HepG2 (cell line): ENCODE data around the gene COL26A1. TPM values are rescaled to one million over a fixed set of nuclear protein-coding genes. Genes with fewer than 3 reads are reported as not detected.

Experiments used
- ATAC-seq: fragments of 200-7000 bp; cut with Tn5 transposase; 3 replicates; pipeline ENCODE4 v1.9.1; 2020; ENCODE audit warnings: mild to moderate bottlenecking, moderate library complexity
- BruUV-seq: library from RNA; stranded (reverse); fragments of 400-500 nt; replicated peaks from 2 replicates; lab custom pipeline; 2021; lab: Mats Ljungman, UMichigan
- CTCF ChIA-PET: fragments of 300-600 bp; formaldehyde crosslinking; extraction: SDS; loops from one replicate; lab custom pipeline; 2021; ENCODE audit warnings: low total read pairs, inconsistent platforms, low intra/inter-chr PET ratio; lab: Yijun Ruan, JAX
- POLR2A ChIA-PET: fragments of 350-600 bp; sonication (Branson Sonifier 250); formaldehyde crosslinking; loops from one replicate; lab custom pipeline; 2020; ENCODE audit warnings: antibody characterized with exemption, inconsistent platforms; lab: Yijun Ruan, JAX
- DNase-seq: peaks from one replicate; pipeline ENCODE4 v3.0.0-alpha.2; 2015; ENCODE audit warnings: low spot score
- FAIRE-seq: peaks from 3 replicates; lab custom pipeline; 2011; peaks lifted over from hg19 to GRCh38; lab: Jason Lieb, UNC
- H2AFZ ChIP-seq: one replicate; pipeline ENCODE4 v1.6.1; 2011; ENCODE audit warnings: low read length, inconsistent platforms
- H3K27ac ChIP-seq: fragments of 300-600 bp; 3 replicates; pipeline ENCODE4 v1.8.0; 2011; ENCODE audit warnings: mixed run types, mild to moderate bottlenecking, mixed read lengths, low read length, inconsistent platforms; ENCODE audit not compliant: insufficient read depth; ENCODE audit errors: extremely low read length
- H3K27me3 ChIP-seq, 2 experiments: fragments of 200-600 bp in 1 of 2; 2 replicates in 1 of 2; 3 replicates in 1 of 2; pipeline versions ENCODE4 v1.6.0 to v1.8.0; 2011; ENCODE audit warnings: low read length in 2 of 2, mild to moderate bottlenecking in 2 of 2, moderate library complexity in 2 of 2, inconsistent platforms in 1 of 2; ENCODE audit not compliant: insufficient read depth in 2 of 2, control insufficient read depth in 1 of 2
- H3K36me3 ChIP-seq, 2 experiments: fragments of 200-600 bp in 1 of 2; replicated peaks in 1 of 2; 2 replicates in 1 of 2; 3 replicates in 1 of 2; pipeline versions ENCODE4 v1.5.1 to v1.8.0; 2011; ENCODE audit warnings: low read length in 2 of 2, inconsistent platforms in 1 of 2; ENCODE audit not compliant: insufficient read depth in 2 of 2, control insufficient read depth in 1 of 2
- H3K4me1 ChIP-seq: 2 replicates; pipeline ENCODE4 v1.5.1; 2012; ENCODE audit warnings: low read length, inconsistent platforms; ENCODE audit not compliant: insufficient read depth
- H3K4me2 ChIP-seq: 2 replicates; pipeline ENCODE4 v1.6.0; 2011; ENCODE audit warnings: low read depth, low read length, inconsistent platforms
- H3K4me3 ChIP-seq, 3 experiments: fragments of 200-600 bp in 1 of 3; sonication (generic), shearing (Covaris generic) in 1 of 3; replicated peaks in 1 of 3; 2 replicates each; pipeline ENCODE4 v1.5.1; 2011 to 2016; ENCODE audit warnings: low read length in 3 of 3, inconsistent platforms in 2 of 3, low read depth in 2 of 3, mild to moderate bottlenecking in 2 of 3, control low read depth in 1 of 3, mixed read lengths in 1 of 3; ENCODE audit not compliant: insufficient read depth in 1 of 3
- H3K79me2 ChIP-seq: one replicate; pipeline ENCODE4 v1.6.1; 2011; ENCODE audit warnings: low read length, inconsistent platforms; ENCODE audit not compliant: insufficient read depth
- H3K9ac ChIP-seq: 2 replicates; pipeline ENCODE4 v1.6.0; 2011; ENCODE audit warnings: mild to moderate bottlenecking, low read depth, low read length, inconsistent platforms; ENCODE audit not compliant: insufficient read depth
- H3K9me3 ChIP-seq: 2 replicates; pipeline ENCODE4 v1.5.1; 2012; ENCODE audit warnings: mild to moderate bottlenecking, low read length
- H4K20me1 ChIP-seq: 2 replicates; pipeline ENCODE4 v1.6.0; 2011; ENCODE audit warnings: inconsistent platforms, mild to moderate bottlenecking, low read length, moderate library complexity; ENCODE audit not compliant: insufficient read depth
- KDM5A ChIP-seq: fragments of 200-600 bp; sonication (generic); IDR thresholded peaks from 2 replicates; pipeline ENCODE4 v1.7.0; 2018; ENCODE audit warnings: antibody characterized with exemption, mild to moderate bottlenecking, low read length, borderline replicate concordance
- RARA ChIP-seq: IDR thresholded peaks from 2 replicates; pipeline ENCODE4 v1.6.1; 2016; ENCODE audit warnings: missing genetic modification reagents, missing compliant biosample characterization
- RXRB ChIP-seq: IDR thresholded peaks from 2 replicates; pipeline ENCODE4 v1.6.1; 2016; ENCODE audit warnings: borderline replicate concordance, missing genetic modification reagents, missing compliant biosample characterization
- STAG1 ChIP-seq: sonication (generic); formaldehyde crosslinking; IDR thresholded peaks from 2 replicates; pipeline ENCODE4 v1.4.0; 2020; ENCODE audit warnings: missing genetic modification reagents
- ZBTB25 ChIP-seq: IDR thresholded peaks from 2 replicates; pipeline ENCODE4 v1.6.1; 2018; ENCODE audit warnings: missing genetic modification reagents
- ZBTB37 ChIP-seq: sonication (generic); formaldehyde crosslinking; IDR thresholded peaks from 2 replicates; pipeline ENCODE4 v1.4.0; 2020; ENCODE audit warnings: mild to moderate bottlenecking, missing genetic modification reagents
- ZNF496 ChIP-seq: sonication (generic); formaldehyde crosslinking; IDR thresholded peaks from 2 replicates; pipeline ENCODE4 v1.8.1; 2023; ENCODE audit warnings: mild to moderate bottlenecking, moderate library complexity, missing genetic modification reagents; ENCODE audit not compliant: insufficient replicate concordance
- ZNF614 ChIP-seq: IDR thresholded peaks from 2 replicates; pipeline ENCODE4 v1.6.1; 2018; ENCODE audit warnings: missing biosample characterization, missing genetic modification reagents, inconsistent platforms, borderline replicate concordance
- ZNF616 ChIP-seq: sonication (generic); formaldehyde crosslinking; IDR thresholded peaks from 2 replicates; pipeline ENCODE4 v1.5.0; 2020; ENCODE audit warnings: low read depth, mild to moderate bottlenecking, missing genetic modification reagents
- ZNF629 ChIP-seq: sonication (generic); formaldehyde crosslinking; conservative IDR thresholded peaks from 2 replicates; pipeline ENCODE4 v1.5.0; 2020; ENCODE audit warnings: missing genetic modification reagents
- WGBS: methylation state at CpG from one replicate; pipeline ENCODE4 v1.1.6; 2017; ENCODE audit warnings: low lambda C conversion rate; 5-methylcytosine and 5-hydroxymethylcytosine counted together
- in situ Hi-C: cut with HindIII; loops from 2 replicates; pipeline ENCODE4 v1.10.0; 2017; ENCODE audit warnings: low pct_unique_long_range_greater_than_20kb; ENCODE audit not compliant: extremely low pct_ligation_motif_present
- intact Hi-C: fragments of 100-400 bp; cut with micrococcal nuclease; formaldehyde crosslinking; loops from one replicate; pipeline ENCODE4 v1.10.0; 2022; ENCODE audit not compliant: unreplicated experiment
- polyA plus RNA-seq, 8 experiments: library from polyadenylated mRNA; depleted of rRNA in 3 of 8; stranded (reverse) in 7 of 8; unstranded in 1 of 8; fragments of >200 nt; fragmentation: Illumina TruSeq in 4 of 8; extraction: Trizol in 4 of 8; gene quantifications; 2 replicates each; pipeline versions ENCODE4 v1.2.1 to v1.2.3, GENCODE V29; 2011 to 2016; ENCODE audit warnings: low read depth in 4 of 8, missing spikeins in 1 of 8, mixed read lengths in 1 of 8; ENCODE audit not compliant: insufficient read depth in 1 of 8
- total RNA-seq, 5 experiments: library from RNA; depleted of rRNA; stranded (reverse); fragments of >200 nt; fragmentation: Illumina TruSeq; extraction: Trizol; gene quantifications; 2 replicates each; pipeline ENCODE4 v1.2.3, GENCODE V29; 2016; ENCODE audit warnings: low read depth in 1 of 5

Gene COL26A1
- total and polyA plus RNA-seq, 2 of the 13 experiments (the other 11 are each of a cell fraction or from before 2014, with no cell fraction given): 7.8 to 9.2 TPM

- H3K4me3 ChIP-seq: no peak overlapping the region
- ATAC-seq: no peak
- DNase-seq: no peak
- BruUV-seq: no TSS peak
- no peaks in the 10 kb centered on the region for H3K36me3 ChIP-seq
- H3K4me1 ChIP-seq: peaks cover 11% of the 10 kb centered on the region
- no peaks in the 10 kb centered on the region for H3K9me3 ChIP-seq
- no peak for TF ChIP-seq ZNF614 (CRISPR knock-in tag)
- no peak for TF ChIP-seq ZBTB25 (CRISPR knock-in tag)
- TF ChIP-seq ZNF496 (CRISPR knock-in tag): no peak
- TF ChIP-seq ZBTB37: no peak
- no peaks in the 10 kb centered on the region; a peak in 1 of 5 replicates for H3K27me3 ChIP-seq
- FAIRE-seq: no peak
- H2AFZ ChIP-seq: no peak overlapping the region
- no peaks in the 10 kb centered on the region for H4K20me1 ChIP-seq
- no peak overlapping the region for H3K27ac ChIP-seq
- no peak overlapping the region for H3K4me2 ChIP-seq
- H3K79me2 ChIP-seq: no peaks in the 10 kb centered on the region
- WGBS: 53% methylated on average over 4 of the region's 6 CpGs
- ChIA-PET CTCF (no interaction called here), POLR2A (no interaction called here)
- intact Hi-C loops (no loop called here), in situ Hi-C loops (no loop called here)
- no peak overlapping the region for H3K9ac ChIP-seq
These were observed 104.2 kb downstream of the COL26A1 start for GRCh38 chr7:101466871-101467270.

GRCh38 chr7:101468546-101469275 is 106.0 kb downstream of the COL26A1 start:
- no peaks in the 10 kb centered on the region for H3K9me3 ChIP-seq
- H3K9ac ChIP-seq: no peak overlapping the region
- peaks cover 11% of the 10 kb centered on the region for H3K4me1 ChIP-seq
- DNase-seq (no peak), FAIRE-seq (no peak), ATAC-seq (no peak)
- no peaks in the 10 kb centered on the region for H3K36me3 ChIP-seq
- no peak overlapping the region for H3K4me3 ChIP-seq
- WGBS: 88% methylated on average over 11 of the region's 14 CpGs
- no peak overlapping the region for H3K4me2 ChIP-seq
- no peaks in the 10 kb centered on the region for H3K27me3 ChIP-seq
- H2AFZ ChIP-seq: no peak overlapping the region
- intact Hi-C loops: no loop called here
- in situ Hi-C loops: no loop called here
- no peaks in the 10 kb centered on the region for H4K20me1 ChIP-seq
- CTCF ChIA-PET: no interaction called here
- no peaks in the 10 kb centered on the region for H3K79me2 ChIP-seq
- TF ChIP-seq ZNF629 (CRISPR knock-in tag) (peak; percentile 86), ZNF616 (CRISPR knock-in tag) (no peak), RARA (no peak), STAG1 (no peak), KDM5A (no peak), RXRB (no peak)
- TF ChIP-seq, all 625 proteins: peak for 1
- POLR2A ChIA-PET: no interaction called here
- BruUV-seq: no TSS peak
- no peak overlapping the region for H3K27ac ChIP-seq
